HG03354 (cell line): Measurements from ENCODE around the gene SMCO2.

Experiments
- ATAC-seq: cut with Tn5 transposase; IDR thresholded peaks from one replicate; pipeline ENCODE4 v1.9.1; 2021; ENCODE audit warnings: mild to moderate bottlenecking; ENCODE audit not compliant: unreplicated experiment, poor library complexity, severe bottlenecking

Gene SMCO2

GRCh38 chr12:27446436-27446835 is at the start of gene SMCO2:
TSS of gene SMCO2 (plus strand) at chr12:27446736. CDS start at chr12:27470632, 23,896 bp downstream.
- no peak for ATAC-seq

DNA sequence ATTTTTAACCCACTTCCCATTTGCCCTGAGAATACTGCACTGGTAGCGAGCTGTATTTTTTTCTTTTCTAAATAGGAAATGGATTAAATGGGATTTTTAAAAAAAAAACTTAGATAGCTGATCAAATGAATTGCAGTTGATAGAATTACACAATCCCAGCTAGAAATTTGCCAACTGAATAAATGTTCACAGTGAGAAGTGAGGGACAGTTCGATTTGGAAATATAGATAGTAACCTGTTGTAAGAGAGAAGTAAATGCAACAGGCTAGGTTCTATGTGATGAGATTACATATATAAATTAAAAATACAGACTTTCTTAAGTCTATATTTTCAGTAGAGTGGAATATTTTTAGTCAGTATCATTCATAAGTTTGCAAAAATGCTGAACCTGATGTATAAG is 48.1 kb upstream of the SMCO2 start:
- no peak for ATAC-seq

GRCh38 chr12:27399074-27399473 is 47.5 kb upstream of the SMCO2 start:
- ATAC-seq = no peak

GRCh38 chr12:27400856-27401354 is 45.6 kb upstream of the SMCO2 start:
- no peak for ATAC-seq

- ATAC-seq = no peak
Observed at GRCh38 chr12:27412047-27412446, 34.5 kb upstream of the SMCO2 start.

GRCh38 chr12:27422697-27423096 is 23.8 kb upstream of the SMCO2 start:
- no peak for ATAC-seq

GRCh38 chr12:27424631-27425230 is 21.8 kb upstream of the SMCO2 start:
- ATAC-seq = no peak

DNA sequence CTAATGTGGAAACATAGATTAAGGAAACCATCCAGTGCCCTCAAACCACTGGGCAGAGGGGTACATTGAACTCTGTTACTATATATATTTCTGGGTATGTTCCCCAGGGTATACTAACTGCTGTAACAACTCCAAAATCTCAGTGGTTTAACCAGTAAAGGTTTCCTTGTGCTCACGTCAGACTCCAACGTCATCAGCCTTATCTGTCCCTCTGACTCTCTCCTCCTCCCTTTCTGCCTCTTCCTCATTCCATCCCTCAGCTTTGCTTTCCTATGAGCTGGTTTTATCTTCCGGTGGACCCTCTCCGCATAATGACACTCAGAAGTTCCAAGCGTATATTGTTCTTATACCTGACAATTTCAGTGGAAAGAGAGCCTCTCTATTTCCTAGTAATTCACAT is 21.2 kb upstream of the SMCO2 start:
- no peak for ATAC-seq

- no peak for ATAC-seq
Observed at GRCh38 chr12:27426743-27427487, 19.6 kb upstream of the SMCO2 start.

DNA sequence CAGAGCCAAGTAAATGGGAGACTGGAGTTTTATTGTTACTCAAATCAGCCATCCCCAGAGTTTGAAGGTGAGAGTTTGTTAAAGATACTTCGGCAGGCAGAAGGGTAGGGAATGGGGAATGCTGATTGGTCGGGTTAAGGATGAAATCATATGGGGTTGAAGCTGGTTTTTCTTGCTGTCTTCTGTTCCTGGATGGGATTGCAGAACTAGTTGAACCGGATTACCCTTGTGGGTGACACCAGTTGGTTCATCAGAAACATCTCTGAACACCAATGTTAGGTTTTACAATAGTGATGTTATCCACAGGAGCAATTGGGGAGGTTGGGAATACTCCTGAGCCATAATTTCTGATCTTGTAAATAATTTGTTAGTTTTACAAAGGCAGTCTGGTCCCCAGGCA is 18.7 kb upstream of the SMCO2 start:
- ATAC-seq = no peak

GRCh38 chr12:27428466-27428865 is 18.1 kb upstream of the SMCO2 start:
- no peak for ATAC-seq

DNA sequence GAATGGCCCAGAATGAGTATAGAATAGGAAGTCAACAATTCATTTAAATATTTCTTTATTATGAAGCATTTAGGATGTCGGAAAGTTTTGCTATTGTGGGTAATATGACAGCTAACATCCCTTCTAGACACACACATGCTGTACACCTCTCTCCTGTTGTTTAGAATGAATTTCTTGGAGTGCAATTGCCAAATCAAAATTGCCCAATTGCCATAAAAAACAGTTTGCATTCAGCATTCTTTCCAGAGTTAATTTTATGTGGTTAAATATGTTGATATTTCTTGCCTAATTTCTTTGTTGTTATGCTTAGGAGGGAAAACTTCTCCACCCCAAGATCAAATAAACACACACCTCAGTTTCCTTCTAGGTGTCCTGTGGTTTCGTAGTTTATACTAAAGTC is 16.9 kb upstream of the SMCO2 start:
- ATAC-seq = no peak

- no peak for ATAC-seq
Observed at GRCh38 chr12:27431185-27431584, 15.4 kb upstream of the SMCO2 start.

- peak; percentile 58 for ATAC-seq
Observed at GRCh38 chr12:27434673-27435565, 11.6 kb upstream of the SMCO2 start.

DNA sequence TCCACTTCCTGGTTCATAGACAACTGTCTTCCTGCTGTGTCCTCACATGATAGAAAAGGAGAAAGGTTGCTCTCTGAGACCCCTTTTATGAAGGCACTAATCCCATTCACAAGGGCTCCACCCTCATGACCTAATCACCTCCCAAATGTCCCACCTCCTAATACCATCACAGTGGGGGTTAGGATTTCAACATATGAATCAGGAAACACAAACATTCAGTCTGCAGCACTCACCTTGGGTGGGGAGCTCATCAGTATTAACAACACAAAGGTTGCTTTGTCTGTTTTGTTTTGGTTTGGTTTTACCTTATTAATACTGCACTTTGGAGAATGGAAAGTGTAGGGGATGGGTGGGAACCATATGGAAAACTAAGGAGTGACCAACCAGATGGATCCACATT is 10.5 kb upstream of the SMCO2 start:
- no peak for ATAC-seq

GRCh38 chr12:27436768-27437167 is 9.8 kb upstream of the SMCO2 start:
- ATAC-seq = no peak

DNA sequence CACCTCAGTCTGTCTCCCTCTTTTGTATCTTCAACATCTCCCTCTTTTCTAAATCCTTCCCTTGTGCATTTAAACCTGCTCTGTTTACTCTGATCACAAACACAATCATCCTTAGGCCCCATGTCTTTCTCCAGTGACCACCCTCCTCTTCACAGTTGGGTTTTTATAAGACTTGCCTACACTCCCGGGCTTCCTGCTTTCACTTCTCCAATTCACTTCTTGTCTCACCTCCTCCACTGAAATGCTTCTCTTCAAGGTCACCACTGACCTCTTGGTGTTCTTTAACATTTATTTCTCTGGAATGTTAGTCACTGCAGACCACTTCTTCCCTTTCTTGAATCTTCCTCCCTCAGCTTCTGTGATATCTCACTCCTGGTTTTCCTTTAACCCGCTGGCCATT is 8.7 kb upstream of the SMCO2 start:
- ATAC-seq = no peak

GRCh38 chr12:27447761-27448160 is 1.2 kb downstream of the SMCO2 start:
- no peak for ATAC-seq

DNA sequence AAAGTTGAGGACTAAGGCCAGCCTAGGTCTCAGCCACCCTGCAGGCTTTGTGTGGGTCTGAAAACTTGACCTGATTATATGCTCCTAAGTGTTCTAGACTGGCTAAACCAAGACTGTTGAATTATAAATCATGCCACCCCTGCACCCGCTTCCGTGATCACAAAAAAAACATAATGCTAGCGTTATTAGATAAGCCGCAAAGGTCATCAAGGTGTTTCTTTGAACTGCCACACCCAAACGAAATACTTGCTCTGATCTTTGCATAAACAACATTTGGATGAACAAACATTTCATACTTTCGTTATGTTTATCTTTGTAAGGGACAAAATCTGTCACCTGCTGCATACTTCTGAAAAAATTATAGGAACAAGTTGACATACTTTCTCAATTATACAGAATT is 2.5 kb downstream of the SMCO2 start:
- ATAC-seq = no peak

DNA sequence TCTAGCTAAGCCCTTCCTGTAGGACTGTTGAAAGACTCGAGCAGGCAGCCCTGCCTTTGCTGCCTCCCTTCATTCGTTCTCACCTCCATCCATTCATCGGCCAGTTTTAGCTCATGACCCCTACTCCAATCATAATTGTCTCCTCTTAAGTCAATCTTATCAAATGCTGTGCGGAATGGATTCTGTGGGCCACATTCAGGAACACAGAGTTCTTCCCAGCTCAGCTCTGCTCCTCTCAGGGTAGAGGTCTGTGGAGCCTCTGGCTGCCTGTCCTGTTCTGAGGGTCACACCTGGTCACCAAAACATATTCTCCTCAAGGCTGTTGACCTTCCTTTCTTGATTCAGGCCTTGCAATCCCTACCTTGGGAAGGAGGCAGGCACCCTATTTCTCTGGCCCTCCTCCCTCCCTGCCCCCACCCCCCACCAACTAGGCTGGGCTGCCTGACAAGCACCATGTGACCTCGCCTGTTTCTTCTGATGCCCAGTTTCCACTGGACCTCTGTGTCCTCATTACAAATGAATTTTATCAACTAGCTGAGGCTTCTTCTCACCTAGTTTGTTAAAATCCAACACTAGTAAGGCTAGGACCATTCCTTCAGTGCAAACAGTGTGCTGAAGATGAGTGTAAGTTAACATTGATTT is 3.5 kb downstream of the SMCO2 start:
- no peak for ATAC-seq
